ENCODE measurements around the gene ME1. TPM values are rescaled to one million over a fixed set of nuclear protein-coding genes. Genes with fewer than 3 reads are reported as not detected.

ME1 gene
- total and polyA plus RNA-seq, 2 donors (not counting 3 experiments of a cell fraction or from before 2014, with no cell fraction given), result 7.3 to 29.3 TPM

GRCh38 chr6:83442752-83443151, 11.9 kb upstream of the ME1 start:
- TF ChIP-seq MYC (IDR thresholded peaks at IDR 0.05; ENCODE audit: low read depth, low read length), result no peak
- TF ChIP-seq POLR2A (IDR thresholded peaks at IDR 0.05; ENCODE audit: low read depth, low read length), result no peak
- no peak for TF ChIP-seq FOS (IDR thresholded peaks at IDR 0.05; ENCODE audit: borderline replicate concordance, insufficient read depth, low read length)
- TF ChIP-seq MAX (IDR thresholded peaks at IDR 0.05; ENCODE audit: insufficient read depth, insufficient read length), result no peak
- TF ChIP-seq EZH2 (IDR thresholded peaks at IDR 0.05; ENCODE audit: borderline replicate concordance, low read depth, low read length, severe bottlenecking), result no peak
- TF ChIP-seq CTCF (IDR thresholded peaks at IDR 0.05; ENCODE audit: extremely low read depth in 1 of 2, insufficient read depth in 1 of 2, low read depth in 1 of 2, low read length in 2 of 2), result no peak
- TF ChIP-seq POLR2AphosphoS5 (IDR thresholded peaks at IDR 0.05; ENCODE audit: insufficient read depth, low read depth, low read length), result no peak
- TF ChIP-seq GATA2 (IDR thresholded peaks at IDR 0.05; ENCODE audit: insufficient read depth, insufficient read length, low read depth, low read length), result no peak
- no peak for TF ChIP-seq JUN (IDR thresholded peaks at IDR 0.05; ENCODE audit: borderline replicate concordance, insufficient read depth, insufficient read length, low read depth)
- BruUV-seq (replicated peaks), result no TSS peak
- no peaks in the 10 kb centered on the region for H3K9me3 ChIP-seq (replicated peaks; ENCODE audit: control insufficient read depth, insufficient read depth, low read length)
- dilution Hi-C loops (cut with MboI; ENCODE audit: extremely low pct_ligation_motif_present, low sequenced_read_pairs), result no loop called here
- no peaks in the 10 kb centered on the region for H3K79me2 ChIP-seq (ENCODE audit: control insufficient read depth, insufficient read depth, low read length)
- FAIRE-seq (no peak), DNase-seq (ENCODE audit: low read depth, low spot score) (no peak)
- ChIA-PET CTCF (interaction anchor here (1.2 kb wide), 1 partner anchor 62 kb away, joined by 5 read pairs; no protein-coding TSS in a partner anchor), POLR2A (no interaction called here)
- no peaks in the 10 kb centered on the region for H4K20me1 ChIP-seq (replicated peaks; ENCODE audit: control insufficient read depth, extremely low read depth, insufficient read depth, low read length)
- H3K4me2 ChIP-seq (ENCODE audit: insufficient read depth, low read length), result no peak overlapping the region
- no peaks in the 10 kb centered on the region for H3K27me3 ChIP-seq (ENCODE audit: control insufficient read depth in 2 of 2, insufficient read depth in 2 of 2, low read length in 2 of 2)
- no peak overlapping the region for H2AFZ ChIP-seq (ENCODE audit: low read depth, low read length)
- H3K27ac ChIP-seq (ENCODE audit: insufficient read depth, low read depth, low read length), result no peak overlapping the region
- no peaks in the 10 kb centered on the region for H3K9me1 ChIP-seq (replicated peaks; ENCODE audit: control insufficient read depth, extremely low read depth, insufficient read depth, low read length)
- no peaks in the 10 kb centered on the region for H3K4me1 ChIP-seq (ENCODE audit: control insufficient read depth, extremely low read depth, insufficient read depth, low read length)
- intact Hi-C loops (cut with micrococcal nuclease), result no loop called here
- no peak overlapping the region for H3K4me3 ChIP-seq (replicated peaks in 1 of 3; ENCODE audit: insufficient read depth in 1 of 3, low read depth in 1 of 3, low read length in 3 of 3)
- H3K36me3 ChIP-seq (ENCODE audit: control insufficient read depth in 2 of 2, extremely low read depth in 1 of 2, insufficient read depth in 2 of 2, low read length in 2 of 2), result no peaks in the 10 kb centered on the region
- no peak overlapping the region for H3K9ac ChIP-seq (replicated peaks; ENCODE audit: extremely low read depth, insufficient read depth, low read length)

Data from endothelial cell of umbilical vein (primary cell).